Calu3 (cell line): ENCODE measurements around the gene UNC50. TPM values are rescaled to one million over a fixed set of nuclear protein-coding genes. Genes with fewer than 3 reads are reported as not detected.

Source experiments
- BruUV-seq: library from RNA; stranded (reverse); fragments of 400-500 nt; replicated peaks from 2 replicates; lab custom pipeline; 2021; lab: Mats Ljungman, UMichigan
- CTCF ChIA-PET: fragments of 300-600 bp; sonication (Branson Sonifier 250); formaldehyde crosslinking; loops from one replicate; lab custom pipeline; 2022; ENCODE audit warnings: antibody characterized with exemption; lab: Charles Lee
- DNase-seq: peaks from one replicate; pipeline ENCODE4 v3.0.0; 2022
- H3K27ac Mint-ChIP-seq: one replicate; pipeline ENCODE4 v1.8.0; 2022; ENCODE audit warnings: mixed read lengths; ENCODE audit not compliant: unreplicated experiment
- H3K27me3 Mint-ChIP-seq: one replicate; pipeline ENCODE4 v1.8.0; 2022; ENCODE audit warnings: mixed read lengths; ENCODE audit not compliant: unreplicated experiment
- H3K36me3 Mint-ChIP-seq: one replicate; pipeline ENCODE4 v1.8.0; 2022; ENCODE audit warnings: mild to moderate bottlenecking, moderate library complexity, mixed read lengths; ENCODE audit not compliant: insufficient read depth, unreplicated experiment
- H3K4me1 Mint-ChIP-seq: one replicate; pipeline ENCODE4 v1.8.0; 2022; ENCODE audit warnings: mild to moderate bottlenecking, low read depth, mixed read lengths; ENCODE audit not compliant: unreplicated experiment
- H3K4me3 Mint-ChIP-seq: one replicate; pipeline ENCODE4 v1.8.0; 2022; ENCODE audit warnings: mild to moderate bottlenecking, low read depth, moderate library complexity, mixed read lengths; ENCODE audit not compliant: unreplicated experiment
- H3K9me3 Mint-ChIP-seq: one replicate; pipeline ENCODE4 v1.8.0; 2022; ENCODE audit warnings: low read depth, mixed read lengths; ENCODE audit not compliant: unreplicated experiment
- intact Hi-C: fragments of 100-400 bp; cut with micrococcal nuclease; formaldehyde crosslinking; loops from one replicate; pipeline ENCODE4 v1.10.0; 2022; ENCODE audit not compliant: unreplicated experiment
- total RNA-seq: library from RNA; stranded (reverse); gene quantifications from 2 replicates; pipeline ENCODE4 v1.2.3, GENCODE V29; 2022
- TF ChIP-seq, protein P1 (sequence below): fragments of 200-600 bp; IDR thresholded peaks from one replicate; pipeline ENCODE4 v1.8.0; 2022; ENCODE audit warnings: antibody characterized with exemption; ENCODE audit not compliant: unreplicated experiment

Gene UNC50
- total RNA-seq, 1 experiment from 2014 or later = 33.0 TPM

DNA sequence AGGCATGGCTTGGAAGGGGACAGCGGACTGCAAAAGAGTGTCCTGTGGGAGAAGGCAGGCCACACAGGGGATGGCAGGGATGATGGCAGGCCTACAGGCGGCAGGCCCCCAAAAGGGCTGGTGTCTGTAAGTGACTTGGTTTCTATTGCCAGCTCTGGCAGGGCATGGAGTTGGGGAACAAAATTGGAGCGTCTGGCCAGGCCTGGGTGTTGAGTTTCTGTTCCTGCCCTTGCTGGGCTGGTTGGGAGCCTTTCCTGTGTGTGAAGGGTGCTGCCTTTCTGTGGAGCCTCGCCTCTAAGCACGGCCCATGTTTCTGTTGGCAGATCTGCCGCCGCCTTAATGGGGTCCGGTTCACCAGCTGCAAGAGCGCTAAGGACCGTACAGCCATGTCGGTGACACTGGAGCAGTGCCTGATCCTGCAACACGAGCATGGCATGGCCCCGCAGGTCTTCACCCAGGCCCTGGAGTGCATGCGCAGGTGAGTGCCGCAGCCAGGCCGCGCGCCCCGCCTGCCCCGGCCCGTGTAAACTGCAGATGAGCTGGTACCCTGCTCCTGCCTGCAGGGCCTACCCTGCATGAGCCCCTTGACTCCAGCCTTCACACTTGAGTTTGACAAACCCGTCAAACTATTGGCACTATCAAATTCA lies 31.6 kb upstream of the UNC50 start:
- Mint-ChIP-seq H3K36me3 (peaks cover 6% of the 10 kb centered on the region), H3K4me1 (no peaks in the 10 kb centered on the region), H3K27me3 (no peaks in the 10 kb centered on the region), H3K9me3 (no peaks in the 10 kb centered on the region), H3K27ac (no peak overlapping the region), H3K4me3 (no peak overlapping the region)
- CTCF ChIA-PET = interaction anchor here (0.5 kb wide), 1 partner anchor 200 kb away, joined by 3 read pairs; no protein-coding TSS in a partner anchor
- intact Hi-C loops = no loop called here
- TF ChIP-seq, protein P1, sequence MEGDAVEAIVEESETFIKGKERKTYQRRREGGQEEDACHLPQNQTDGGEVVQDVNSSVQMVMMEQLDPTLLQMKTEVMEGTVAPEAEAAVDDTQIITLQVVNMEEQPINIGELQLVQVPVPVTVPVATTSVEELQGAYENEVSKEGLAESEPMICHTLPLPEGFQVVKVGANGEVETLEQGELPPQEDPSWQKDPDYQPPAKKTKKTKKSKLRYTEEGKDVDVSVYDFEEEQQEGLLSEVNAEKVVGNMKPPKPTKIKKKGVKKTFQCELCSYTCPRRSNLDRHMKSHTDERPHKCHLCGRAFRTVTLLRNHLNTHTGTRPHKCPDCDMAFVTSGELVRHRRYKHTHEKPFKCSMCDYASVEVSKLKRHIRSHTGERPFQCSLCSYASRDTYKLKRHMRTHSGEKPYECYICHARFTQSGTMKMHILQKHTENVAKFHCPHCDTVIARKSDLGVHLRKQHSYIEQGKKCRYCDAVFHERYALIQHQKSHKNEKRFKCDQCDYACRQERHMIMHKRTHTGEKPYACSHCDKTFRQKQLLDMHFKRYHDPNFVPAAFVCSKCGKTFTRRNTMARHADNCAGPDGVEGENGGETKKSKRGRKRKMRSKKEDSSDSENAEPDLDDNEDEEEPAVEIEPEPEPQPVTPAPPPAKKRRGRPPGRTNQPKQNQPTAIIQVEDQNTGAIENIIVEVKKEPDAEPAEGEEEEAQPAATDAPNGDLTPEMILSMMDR = no peak
- BruUV-seq = no TSS peak
- no peak for DNase-seq

DNA sequence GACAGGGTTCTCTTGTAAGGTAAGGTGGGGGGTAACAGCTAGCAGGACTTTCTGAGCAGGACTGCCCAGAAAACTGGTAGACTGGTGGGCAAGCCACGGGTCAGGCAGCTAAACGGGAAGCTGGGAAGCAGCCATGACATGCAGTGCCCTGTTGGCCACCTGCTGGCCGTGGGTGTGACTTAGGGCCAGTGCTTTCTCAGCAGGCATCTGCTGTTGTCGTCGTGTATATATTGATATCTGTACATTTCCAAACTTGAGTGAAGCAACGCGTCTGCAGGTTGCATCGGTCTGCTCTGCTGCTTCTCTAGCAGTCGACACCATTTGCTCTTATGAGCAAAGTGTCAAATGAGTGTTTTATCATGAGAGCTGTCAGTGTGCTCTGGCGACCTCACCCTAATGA lies 31.1 kb upstream of the UNC50 start:
- Mint-ChIP-seq H3K4me1 (no peaks in the 10 kb centered on the region), H3K27me3 (no peaks in the 10 kb centered on the region), H3K4me3 (no peak overlapping the region), H3K36me3 (peaks cover 6% of the 10 kb centered on the region), H3K27ac (no peak overlapping the region), H3K9me3 (no peaks in the 10 kb centered on the region)
- no peak for DNase-seq
- CTCF ChIA-PET = no interaction called here
- intact Hi-C loops = no loop called here
- TF ChIP-seq, protein P1 = no peak
- BruUV-seq = no TSS peak

DNA sequence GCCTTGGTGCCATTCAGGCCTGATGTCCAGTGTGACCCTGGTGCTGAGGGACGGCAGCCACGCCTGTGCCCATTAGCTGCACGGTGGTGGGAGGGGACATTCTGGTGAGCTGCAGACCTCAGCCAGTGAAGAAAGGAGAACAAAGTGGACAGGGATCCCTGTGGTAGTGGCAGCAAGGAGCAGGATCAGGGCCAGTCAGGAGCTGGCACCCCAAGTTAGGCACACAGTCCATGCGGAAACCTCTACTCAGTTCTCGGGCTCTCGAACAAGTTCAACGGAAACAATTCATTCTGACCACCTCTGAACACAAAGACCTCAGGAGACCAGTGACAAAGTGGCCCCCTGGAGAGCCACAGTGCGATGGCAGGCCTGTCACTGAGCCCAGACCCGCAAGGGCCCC lies 30.2 kb upstream of the UNC50 start:
- TF ChIP-seq, protein P1 = no peak
- no peaks in the 10 kb centered on the region for H3K27me3 Mint-ChIP-seq
- DNase-seq = no peak
- peaks cover 6% of the 10 kb centered on the region for H3K36me3 Mint-ChIP-seq
- no TSS peak for BruUV-seq
- CTCF ChIA-PET = no interaction called here
- no peak overlapping the region for H3K4me3 Mint-ChIP-seq
- H3K9me3 Mint-ChIP-seq = no peaks in the 10 kb centered on the region
- intact Hi-C loops = no loop called here
- no peaks in the 10 kb centered on the region for H3K4me1 Mint-ChIP-seq
- H3K27ac Mint-ChIP-seq = no peak overlapping the region

DNA sequence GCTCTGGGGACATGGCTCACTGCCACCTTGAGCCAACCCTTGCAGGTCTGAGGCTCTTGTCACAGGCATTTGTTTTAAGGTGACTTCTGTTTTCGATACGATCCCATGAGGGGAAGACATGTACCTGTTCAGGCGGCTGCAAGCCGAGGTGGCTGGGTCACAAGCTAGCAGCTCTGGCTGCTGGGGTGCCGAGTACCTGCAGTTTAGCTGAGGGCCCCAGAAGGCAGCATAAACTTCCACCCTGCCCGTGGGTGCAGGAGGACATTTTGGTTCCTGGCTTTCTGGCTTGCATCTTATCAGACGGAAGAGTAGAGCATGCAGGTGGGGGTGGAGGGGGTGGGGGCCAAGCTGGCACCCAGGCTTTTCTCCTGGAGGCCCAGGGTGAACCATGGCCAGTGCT lies 28.5 kb upstream of the UNC50 start:
- Mint-ChIP-seq H3K27ac (no peak overlapping the region), H3K36me3 (peaks cover 6% of the 10 kb centered on the region), H3K4me1 (no peaks in the 10 kb centered on the region), H3K27me3 (no peaks in the 10 kb centered on the region), H3K4me3 (no peak overlapping the region), H3K9me3 (no peaks in the 10 kb centered on the region)
- no peak for DNase-seq
- CTCF ChIA-PET = no interaction called here
- BruUV-seq = no TSS peak
- intact Hi-C loops = no loop called here
- TF ChIP-seq, protein P1 = no peak
